DND-41 (cell line): ENCODE results near the gene ARHGEF17.

Source experiments
- EZH2 ChIP-seq: IDR thresholded peaks from 3 replicates; pipeline ENCODE4 v1.6.1; 2012; ENCODE audit warnings: borderline replicate concordance, low read depth, mild to moderate bottlenecking, moderate library complexity, low read length, inconsistent platforms; ENCODE audit not compliant: severe bottlenecking
- TF ChIP-seq, protein P1 (sequence below): IDR thresholded peaks from 2 replicates; pipeline ENCODE4 v1.5.1; 2012; ENCODE audit warnings: borderline replicate concordance, low read length, moderate library complexity, mild to moderate bottlenecking; ENCODE audit not compliant: poor library complexity, severe bottlenecking; ENCODE audit errors: extremely low read depth

DNA sequence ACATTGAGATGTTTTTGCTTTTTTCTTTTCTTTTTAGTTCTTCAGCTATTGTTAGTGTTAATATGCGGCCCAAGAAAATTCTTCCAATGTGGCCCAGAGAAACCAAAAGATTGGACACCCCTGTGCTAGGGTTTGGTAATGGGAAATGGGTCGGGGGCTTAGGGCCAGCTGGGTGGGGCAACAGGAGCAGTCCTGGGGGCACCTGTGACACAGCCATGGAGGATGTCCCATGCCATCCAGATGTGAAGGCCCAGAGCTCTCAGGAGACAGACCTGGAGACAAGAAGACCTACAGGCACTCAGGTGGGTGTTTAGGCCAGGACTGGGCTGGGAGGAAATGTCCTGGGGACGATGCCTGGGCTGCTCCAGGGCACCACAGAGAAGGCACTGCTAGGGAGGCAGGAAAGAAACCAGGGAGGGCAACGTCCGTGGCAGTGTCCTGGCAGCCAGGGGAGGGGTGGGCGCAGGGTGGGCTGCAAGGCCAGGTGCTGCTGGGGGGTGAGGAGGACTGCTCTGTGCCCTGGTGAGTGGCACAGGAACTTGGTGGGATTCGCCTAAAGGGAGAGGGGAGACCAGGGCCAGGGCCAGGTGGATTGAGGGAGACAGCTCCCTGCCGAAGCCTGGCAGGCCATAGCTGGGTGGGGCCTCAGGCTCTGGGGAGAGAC, 89.5 kb downstream of the ARHGEF17 start:
- TF ChIP-seq, protein P1, sequence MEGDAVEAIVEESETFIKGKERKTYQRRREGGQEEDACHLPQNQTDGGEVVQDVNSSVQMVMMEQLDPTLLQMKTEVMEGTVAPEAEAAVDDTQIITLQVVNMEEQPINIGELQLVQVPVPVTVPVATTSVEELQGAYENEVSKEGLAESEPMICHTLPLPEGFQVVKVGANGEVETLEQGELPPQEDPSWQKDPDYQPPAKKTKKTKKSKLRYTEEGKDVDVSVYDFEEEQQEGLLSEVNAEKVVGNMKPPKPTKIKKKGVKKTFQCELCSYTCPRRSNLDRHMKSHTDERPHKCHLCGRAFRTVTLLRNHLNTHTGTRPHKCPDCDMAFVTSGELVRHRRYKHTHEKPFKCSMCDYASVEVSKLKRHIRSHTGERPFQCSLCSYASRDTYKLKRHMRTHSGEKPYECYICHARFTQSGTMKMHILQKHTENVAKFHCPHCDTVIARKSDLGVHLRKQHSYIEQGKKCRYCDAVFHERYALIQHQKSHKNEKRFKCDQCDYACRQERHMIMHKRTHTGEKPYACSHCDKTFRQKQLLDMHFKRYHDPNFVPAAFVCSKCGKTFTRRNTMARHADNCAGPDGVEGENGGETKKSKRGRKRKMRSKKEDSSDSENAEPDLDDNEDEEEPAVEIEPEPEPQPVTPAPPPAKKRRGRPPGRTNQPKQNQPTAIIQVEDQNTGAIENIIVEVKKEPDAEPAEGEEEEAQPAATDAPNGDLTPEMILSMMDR, result no peak
- TF ChIP-seq EZH2, result no peak
